Measurements from ENCODE around the gene SUCLG2.

The SUCLG2 gene

DNA sequence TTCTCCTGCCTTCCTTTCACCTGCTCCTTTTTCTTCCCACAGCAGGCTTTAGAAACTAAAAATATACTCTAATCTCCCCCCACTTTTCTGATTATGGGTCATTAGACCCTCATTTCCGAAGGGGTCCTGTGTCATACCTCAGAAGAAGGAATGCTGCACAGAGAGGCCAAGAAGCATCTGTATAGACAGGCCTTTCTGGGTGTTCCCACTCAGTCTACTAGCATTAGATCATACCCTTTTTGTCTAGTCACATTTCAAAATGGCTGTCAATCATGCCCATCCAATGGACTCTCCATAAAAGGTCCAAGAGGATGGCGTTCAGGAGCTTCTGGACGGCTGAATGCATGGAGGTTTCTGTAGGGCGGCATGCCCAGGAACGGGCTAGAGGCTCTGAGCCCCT, 192.2 kb downstream of the SUCLG2 start:
- no peak for DNase-seq (ENCODE audit: low read depth in 2 of 2, low spot score in 1 of 2)

DNA sequence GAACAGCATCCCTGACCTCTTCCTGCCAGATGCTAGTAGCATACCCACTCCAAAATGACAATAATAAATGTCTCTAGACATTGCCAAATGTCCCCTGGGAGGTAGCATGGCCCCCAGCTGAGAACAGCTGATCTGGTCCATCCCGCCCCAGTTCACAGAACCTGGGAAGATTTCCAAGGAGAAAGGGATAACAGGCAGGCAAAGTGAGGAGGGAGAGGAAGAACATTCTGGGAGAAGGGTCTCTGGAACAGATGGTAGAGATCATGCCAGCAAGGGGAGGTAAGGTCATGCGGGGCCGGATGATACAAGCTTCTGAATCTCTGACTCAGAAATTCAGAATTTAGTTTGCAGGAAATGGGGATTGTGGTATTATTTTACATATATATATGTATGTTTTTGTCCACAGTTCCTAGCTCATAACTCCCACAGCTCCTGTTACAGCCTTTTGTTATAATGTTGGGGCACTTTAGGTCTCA, 192.7 kb downstream of the SUCLG2 start:
- no peak for DNase-seq (ENCODE audit: low read depth in 2 of 2, low spot score in 1 of 2)

DNA sequence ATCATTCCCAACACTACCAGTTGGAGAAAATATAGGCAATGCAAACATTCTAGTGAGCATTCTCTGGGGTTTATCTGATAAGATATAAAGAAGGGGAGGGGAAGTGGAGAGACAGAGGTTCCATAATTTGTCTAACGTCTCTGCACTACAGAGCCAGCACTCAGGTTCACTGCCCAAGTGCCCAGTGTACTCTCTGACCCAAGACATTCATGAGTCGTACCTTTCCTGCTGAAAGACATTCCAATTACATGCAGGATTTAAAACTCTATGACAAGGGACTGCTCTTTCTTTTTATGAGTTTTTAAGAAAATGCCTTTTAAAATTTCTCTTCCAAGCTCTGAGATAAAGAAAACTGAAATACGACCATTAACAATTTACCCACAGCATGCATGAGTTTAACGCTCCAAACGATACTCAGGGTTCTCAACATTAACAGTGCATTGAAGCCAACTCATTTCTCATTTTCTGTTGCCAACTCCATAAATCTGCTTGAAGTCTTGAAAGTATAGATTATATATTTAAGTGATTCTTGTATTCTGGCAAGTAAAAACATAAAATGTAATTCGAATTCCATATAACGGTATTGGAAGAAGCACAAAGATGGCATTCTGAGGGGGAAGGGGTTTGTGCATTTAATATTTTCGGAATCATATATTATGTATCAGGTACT, 193.4 kb downstream of the SUCLG2 start:
- no peak for DNase-seq (ENCODE audit: low read depth in 2 of 2, low spot score in 1 of 2)

DNA sequence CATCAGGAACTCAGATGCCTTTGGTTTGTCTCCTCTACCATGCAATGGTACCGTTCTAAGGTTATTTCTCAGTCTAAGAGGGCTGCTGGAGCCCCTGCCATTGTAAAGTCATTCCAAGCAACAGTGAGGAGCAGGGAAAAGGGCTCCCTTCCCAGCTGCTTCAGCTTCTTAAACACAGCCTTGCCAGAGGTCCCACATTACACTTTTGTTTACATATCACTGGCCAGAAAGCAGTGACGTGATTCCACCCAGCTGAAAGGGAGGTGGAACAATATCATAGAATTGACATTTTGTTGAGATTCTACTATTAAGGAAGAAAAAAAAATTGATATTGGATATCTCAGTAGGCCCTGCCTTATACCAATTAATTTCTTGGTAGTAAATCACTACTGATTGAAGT, 194.6 kb downstream of the SUCLG2 start:
- DNase-seq (ENCODE audit: low read depth in 2 of 2, low spot score in 1 of 2), result no peak

DNA sequence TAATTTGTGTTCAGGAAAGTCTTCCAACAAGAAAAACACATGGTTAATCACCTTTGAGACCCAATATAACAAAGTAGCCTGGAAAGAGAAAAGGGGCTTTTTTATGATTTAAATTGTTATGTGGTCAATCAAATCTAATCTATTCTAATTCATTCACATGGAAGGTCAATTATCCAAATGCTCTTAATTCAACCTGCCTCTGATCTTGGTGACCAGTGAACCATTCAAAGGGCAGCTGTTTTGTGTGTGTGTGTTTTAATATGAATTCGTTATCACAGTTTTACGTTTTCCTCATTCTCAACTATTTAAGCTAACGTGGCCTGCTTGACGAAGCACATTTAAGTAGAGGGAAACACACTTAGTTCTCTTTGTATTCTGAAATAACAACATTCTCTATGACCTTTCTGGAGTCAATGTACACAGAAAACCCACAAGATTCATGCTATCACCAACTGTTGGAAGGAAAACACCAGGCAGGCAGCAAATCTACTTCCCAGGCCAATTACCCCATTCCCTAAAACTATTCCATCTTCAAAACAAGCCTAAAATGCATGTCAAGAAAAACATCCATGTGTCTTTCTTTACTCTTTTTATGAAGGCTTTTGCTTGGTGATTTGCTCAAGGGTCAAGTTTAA, 195.4 kb downstream of the SUCLG2 start:
- no peak for DNase-seq (ENCODE audit: low read depth in 2 of 2, low spot score in 1 of 2)

DNA sequence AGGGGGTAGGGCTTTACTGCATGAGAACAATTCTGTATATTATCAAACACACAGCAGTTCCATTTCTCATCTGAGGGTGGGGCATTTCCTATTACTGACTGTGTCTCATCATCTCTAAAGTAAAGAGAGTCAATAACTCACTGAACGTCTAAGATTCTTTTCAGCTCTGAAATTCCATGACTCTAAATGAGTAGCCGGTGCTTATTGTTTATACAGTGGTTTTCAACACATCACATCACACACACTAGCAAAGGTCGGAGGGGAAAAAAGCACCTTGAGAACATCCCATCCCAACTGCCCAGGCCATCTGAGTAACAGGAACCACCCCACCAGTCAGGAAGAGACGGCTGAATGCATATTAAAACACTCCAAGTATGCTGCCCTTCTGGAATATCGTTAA, 196.0 kb downstream of the SUCLG2 start:
- DNase-seq (ENCODE audit: low read depth in 2 of 2, low spot score in 1 of 2), result no peak

DNA sequence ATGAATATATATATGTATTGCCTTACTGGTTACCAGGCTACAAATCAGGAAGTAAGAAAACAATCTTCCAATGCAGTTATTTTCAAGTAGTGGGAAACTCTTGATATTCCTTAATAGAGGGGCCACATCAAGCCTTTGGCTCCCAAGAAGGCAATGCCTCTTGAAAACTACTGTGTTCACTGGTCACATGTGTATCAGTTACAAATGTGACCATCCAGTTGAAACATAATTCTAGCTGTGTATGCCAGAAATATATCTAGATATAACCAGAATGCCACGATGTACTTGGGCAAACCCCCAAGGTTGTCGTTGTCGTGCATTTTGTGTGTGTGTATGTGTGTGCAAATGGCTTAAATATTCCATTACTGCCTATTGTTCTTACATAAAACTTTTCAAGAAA, 200.8 kb downstream of the SUCLG2 start:
- DNase-seq (ENCODE audit: low read depth in 2 of 2, low spot score in 1 of 2), result no peak

DNA sequence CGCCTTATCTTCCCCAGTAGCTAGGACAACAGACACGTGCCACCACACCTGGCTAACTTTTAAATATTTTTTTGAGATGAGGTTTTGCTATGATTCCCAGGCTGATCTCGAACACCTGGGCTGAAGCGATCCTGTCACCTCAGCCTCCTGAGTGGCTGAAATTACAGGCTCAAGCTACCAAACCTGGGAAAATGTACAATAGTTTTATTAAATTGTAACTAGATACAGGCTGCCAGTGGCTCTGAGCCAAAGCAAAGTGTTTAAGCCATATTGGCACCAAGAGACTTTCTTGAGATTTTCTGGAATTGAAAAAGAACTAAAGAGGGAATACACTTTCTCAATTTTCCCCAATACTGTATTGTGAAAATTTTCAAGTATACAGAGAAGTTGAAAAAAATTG, 204.3 kb downstream of the SUCLG2 start:
- DNase-seq (ENCODE audit: low read depth in 2 of 2, low spot score in 1 of 2), result no peak

DNA sequence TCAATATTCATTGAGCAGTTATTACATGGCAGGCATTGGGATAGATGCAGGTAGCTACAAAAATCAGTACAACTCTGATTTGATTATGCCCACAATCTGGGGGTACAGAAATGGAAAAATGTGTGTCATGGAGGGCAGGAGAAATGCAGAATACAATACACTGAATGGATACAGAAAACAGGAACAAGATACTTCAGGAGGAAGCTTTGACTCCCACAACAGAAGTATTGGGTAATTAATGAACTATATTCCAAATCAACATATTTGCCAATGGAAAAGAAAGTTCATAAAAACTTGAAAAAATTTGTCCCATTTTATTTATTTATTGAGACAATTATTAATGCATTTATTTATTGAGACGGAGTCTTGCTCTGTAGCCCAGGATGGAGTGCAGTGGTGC, 207.0 kb downstream of the SUCLG2 start:
- DNase-seq (ENCODE audit: low read depth in 2 of 2, low spot score in 1 of 2), result no peak

DNA sequence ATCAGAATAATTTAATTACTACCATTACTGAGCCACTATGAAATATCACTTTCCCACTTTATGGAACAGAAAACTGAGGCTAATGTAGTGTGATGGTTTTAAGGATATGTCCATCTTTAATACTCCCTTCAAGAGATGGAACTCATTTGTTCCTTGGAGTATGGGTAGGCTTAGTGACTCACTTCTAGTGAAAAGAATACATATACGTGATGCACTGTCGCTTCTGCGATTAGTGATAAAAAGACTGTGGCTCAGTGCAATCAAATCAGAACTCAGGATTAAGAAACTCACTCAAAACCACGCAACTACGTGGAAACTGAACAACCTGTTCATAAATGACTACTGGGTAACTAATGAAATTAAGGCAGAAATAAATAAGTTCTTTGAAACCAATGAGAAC, 216.6 kb downstream of the SUCLG2 start:
- no peak for DNase-seq (ENCODE audit: low read depth in 2 of 2, low spot score in 1 of 2)

DNA sequence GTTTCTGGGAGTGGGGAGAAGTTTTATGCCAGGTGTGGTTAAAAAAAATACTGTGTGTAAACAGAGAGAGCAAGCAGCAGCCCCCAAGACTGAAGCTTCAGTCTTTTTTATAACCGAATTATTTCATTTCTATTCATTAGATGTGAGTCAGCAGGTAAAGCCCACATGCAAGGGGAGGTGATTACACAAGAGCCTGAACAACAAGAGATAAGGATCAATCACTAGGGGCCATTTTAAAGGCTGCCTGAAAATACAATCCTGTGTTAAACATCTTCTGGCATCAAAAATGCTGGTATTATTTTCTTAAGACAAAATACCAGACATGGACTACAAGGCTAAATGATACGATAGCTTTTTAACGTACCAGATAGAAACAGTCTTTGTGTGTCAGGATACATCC, 217.3 kb downstream of the SUCLG2 start:
- no peak for DNase-seq (ENCODE audit: low read depth in 2 of 2, low spot score in 1 of 2)

DNA sequence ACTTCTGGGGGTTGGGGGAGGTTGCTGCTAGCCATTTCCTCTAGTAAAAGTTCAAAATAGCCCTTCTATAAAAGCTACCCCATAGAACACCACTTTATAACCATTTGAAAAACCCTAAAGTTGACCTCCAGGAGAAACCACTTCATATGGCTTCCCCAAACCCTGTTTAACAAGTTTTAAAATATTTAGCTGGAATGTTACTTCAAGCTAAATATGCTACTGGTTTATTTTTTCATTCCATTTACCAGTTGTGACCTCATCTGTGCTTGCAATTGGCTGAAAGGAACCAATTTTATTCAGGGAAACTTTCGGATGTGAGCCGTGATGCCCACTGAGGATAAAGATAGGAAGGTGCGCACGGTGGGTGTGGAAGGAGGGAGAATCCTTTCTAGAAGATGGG, 221.3 kb downstream of the SUCLG2 start:
- DNase-seq (ENCODE audit: low read depth in 2 of 2, low spot score in 1 of 2), result no peak

DNA sequence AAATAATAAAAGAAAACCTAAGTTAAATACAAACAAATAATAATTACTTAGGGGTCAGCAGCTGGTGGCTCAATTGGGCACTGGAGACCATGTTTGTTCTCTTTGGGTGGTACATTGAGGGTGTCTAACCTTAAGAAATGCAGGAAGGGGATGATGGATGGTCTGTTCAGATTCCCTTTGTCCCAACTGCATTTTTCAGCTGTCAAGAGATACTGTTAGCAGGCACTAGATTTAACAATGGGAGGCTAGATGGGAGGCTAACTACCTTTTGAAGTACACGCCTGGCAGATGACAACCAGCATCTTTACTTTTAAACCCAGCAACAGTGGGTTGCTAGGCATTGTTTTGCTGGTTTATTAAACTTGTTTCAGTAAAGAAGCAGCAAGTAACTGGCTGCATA, 222.5 kb downstream of the SUCLG2 start:
- DNase-seq (ENCODE audit: low read depth in 2 of 2, low spot score in 1 of 2), result no peak

DNA sequence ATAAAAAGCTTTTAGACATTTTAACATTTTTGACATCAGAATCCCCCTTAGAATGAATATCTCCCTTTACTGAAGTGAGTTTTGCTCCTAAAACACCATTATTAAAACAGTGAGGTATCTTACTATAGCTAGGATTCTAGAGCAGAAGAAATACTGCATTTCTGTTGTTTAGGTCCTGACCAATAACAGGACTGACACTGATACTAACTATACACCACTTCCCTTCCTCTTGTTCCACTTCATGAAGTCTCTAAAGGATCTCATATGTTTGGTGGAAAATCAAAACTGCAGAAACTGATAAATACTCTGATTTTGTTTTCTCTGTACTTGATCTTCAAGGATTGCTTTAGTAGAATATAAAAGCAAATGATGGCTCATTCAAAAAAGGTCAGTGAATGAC, 230.7 kb downstream of the SUCLG2 start:
- no peak for DNase-seq (ENCODE audit: low read depth in 2 of 2, low spot score in 1 of 2)

DNA sequence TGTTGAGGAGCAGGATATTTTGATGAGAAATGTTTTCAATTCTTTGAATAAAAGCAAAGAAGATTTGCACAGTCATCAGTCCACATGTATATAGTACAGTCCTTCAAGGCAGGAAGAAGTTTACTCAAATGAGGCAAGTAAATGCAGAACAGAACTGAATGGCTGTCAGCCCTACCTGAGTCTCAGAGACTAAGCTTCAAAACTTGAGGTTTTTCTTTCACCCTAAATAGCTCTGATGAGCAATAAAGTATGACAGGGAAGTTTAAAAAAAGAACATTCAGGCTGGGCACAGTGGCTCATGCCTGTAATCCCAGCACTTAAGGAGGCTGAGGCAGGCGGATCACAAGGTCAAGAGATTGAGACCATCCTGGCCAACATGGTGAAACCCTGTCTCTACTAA, 232.5 kb downstream of the SUCLG2 start:
- DNase-seq (ENCODE audit: low read depth in 2 of 2, low spot score in 1 of 2), result no peak

DNA sequence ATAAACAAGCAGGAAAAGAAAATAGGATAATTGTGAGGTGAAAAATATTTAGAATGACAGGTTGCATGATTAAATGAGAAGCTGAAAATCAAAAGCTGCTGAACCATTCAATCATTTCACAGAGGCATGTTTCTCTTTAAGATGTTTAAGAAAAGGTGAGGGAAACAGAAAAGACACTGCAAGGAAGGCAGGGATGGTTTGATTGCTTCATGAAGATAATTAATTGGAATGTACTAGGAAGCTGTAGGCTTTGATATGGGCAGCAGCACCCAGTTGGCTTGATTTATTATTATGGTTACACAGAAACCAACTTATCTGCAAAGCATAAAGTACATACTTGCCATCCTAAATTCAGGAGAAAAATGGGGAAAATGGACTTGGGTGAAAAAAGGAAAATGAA, 234.6 kb downstream of the SUCLG2 start:
- DNase-seq (ENCODE audit: low read depth in 2 of 2, low spot score in 1 of 2), result no peak

DNA sequence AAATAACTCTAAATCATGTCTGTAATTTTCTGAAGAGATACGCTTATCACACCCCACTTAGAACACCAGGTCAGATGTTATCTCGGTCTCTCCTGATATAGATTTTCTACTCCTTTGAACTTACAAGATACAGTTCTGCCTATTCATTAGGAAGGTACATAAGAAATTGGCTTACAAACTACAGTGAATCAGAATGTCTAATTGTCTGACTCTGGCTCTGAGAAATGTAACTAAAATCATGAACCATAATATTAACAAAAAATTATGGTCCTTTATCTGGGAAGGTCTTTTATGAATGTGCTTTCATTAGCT, 235.2 kb downstream of the SUCLG2 start:
- DNase-seq (ENCODE audit: low read depth in 2 of 2, low spot score in 1 of 2), result no peak

DNA sequence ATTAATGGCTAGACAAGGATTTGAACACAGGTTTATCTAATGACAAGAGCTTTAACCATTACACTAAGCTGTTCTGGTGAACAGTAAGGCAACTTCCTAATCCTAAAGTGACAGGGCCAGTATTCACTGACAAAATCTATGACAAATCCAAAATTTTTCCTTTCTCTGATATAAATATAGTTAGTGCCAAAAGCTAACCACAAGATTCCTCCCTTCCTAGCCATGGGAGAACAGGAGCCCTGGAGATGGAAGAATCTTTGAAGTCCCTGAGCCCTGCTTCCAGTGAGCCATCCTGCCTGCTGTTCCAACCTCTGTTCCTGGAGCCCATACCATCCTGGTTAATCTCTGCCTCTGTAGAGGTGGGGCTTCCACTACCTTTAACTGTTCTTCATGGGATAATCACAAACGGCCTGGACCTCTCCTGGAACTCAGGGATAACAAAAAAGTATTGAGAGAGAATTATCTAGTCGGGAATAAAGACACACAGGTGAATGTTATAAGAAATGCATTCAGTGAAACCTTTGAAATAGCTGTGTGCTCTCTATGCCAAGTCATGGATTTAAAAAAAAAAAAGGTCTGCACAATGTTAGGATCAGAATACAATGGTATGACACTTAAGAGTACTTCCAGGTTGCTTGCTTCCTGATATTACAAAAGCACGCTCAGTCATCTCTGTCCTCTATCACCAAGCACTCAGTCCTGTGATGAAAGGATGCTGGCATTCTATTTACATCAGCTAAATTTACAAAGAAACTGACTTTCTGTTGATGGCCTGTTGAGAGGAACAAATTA, 235.8 kb downstream of the SUCLG2 start:
- no peak for DNase-seq (ENCODE audit: low read depth in 2 of 2, low spot score in 1 of 2)

DNA sequence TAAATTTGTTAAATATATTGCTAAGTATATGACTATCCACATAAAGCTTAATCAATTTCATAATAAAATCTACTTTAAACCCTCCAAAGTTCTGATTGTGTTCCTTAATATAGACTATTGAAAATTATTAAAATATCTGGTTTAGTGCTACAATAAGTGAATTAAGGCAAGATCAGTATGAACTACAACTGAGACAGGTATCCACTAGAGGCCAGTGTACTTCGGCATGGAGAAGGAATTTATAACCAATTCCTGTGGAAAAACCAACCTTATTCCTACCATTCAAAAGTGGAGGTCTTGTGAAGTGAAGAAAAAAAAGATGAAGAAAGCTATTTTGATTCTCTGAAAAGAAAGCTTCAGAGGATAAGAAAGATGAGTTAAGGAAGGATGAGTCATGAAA, 237.7 kb downstream of the SUCLG2 start:
- DNase-seq (ENCODE audit: low read depth in 2 of 2, low spot score in 1 of 2), result no peak

DNA sequence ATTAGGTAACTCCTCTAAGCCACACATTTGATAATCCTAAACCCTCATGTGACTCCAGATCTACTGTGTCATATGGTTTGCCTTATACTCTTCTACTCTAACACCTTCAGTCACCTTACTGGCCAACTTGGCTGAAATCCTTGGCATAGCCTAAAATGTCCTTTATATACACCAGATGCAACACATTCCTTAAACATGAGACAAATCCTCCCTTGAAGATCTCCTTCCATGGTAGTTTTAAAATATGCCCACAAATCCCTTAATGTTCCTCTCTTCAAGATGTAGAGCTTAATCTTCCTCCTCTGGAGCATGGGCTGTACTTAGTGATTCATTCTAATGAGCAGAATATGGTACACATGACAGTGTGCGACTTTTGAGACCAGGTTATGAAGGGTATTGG, 238.9 kb downstream of the SUCLG2 start:
- no peak for DNase-seq (ENCODE audit: low read depth in 2 of 2, low spot score in 1 of 2)

DNA sequence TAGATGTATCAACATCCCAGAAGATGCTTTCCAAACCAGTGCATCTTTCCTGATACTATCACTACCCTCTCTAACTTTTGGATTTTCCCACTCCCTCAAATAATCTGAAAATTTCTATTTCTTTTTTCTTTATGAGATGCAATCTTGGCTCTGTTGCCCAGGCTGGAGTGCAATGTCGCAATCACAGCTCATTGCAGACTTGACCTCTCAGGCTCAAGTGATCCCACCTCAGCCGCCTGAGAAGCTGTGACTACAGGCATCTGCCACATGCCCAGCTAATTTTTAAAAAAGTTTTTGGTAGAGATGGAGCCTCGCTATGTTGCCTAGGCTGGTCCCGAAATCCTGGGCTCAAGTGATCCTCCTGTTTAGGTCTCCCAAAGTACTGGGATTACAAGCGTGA, 239.7 kb downstream of the SUCLG2 start:
- no peak for DNase-seq (ENCODE audit: low read depth in 2 of 2, low spot score in 1 of 2)

DNA sequence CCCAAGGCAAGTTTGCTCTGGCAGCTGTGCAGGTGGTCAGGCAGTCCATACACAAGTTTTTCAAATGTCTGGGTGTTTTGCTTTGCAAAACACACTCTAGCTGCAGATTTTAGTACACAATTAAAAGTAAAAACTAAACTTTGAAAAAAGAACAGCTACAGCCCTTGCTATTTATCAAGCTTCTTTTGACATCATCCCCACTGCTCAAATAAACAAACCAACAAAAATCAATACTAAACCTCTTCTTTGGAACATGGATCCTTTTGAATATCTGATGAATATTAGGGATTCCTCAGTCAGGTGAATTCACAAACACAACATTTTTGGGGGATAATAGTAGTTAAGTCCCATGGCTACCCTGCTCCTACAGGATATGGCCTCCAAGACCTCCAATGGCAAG, 249.2 kb downstream of the SUCLG2 start:
- DNase-seq (ENCODE audit: low read depth in 2 of 2, low spot score in 1 of 2), result no peak

DNA sequence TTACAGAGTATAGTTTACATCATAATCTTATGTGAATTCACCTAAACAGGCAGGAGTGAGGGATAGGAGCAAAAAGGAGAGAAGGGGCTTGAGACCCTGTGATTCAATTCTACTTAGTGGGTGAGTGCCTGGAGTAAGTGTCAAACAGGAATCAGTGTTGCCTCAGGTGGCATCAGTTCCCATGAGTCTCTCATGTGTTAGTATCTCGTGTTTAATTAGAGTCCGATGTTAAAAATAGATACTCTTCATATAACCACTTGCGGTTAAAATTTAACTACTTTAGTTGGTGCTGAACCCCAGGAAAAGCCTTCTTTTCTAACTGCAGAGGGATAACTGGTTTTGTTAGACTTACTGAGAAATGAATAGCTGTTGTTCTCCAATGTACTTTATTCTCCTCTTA, 251.5 kb downstream of the SUCLG2 start:
- no peak for DNase-seq (ENCODE audit: low read depth in 2 of 2, low spot score in 1 of 2)
